HL-60/S4 (cell line): ENCODE data around the gene INIP.

Experiments
- in situ Hi-C: fragments of 300-500 bp; cut with MboI; formaldehyde crosslinking; loops from 2 replicates; pipeline ENCODE4 v1.14.3; 2022; ENCODE audit warnings: low sequenced_read_pairs

The INIP gene

DNA sequence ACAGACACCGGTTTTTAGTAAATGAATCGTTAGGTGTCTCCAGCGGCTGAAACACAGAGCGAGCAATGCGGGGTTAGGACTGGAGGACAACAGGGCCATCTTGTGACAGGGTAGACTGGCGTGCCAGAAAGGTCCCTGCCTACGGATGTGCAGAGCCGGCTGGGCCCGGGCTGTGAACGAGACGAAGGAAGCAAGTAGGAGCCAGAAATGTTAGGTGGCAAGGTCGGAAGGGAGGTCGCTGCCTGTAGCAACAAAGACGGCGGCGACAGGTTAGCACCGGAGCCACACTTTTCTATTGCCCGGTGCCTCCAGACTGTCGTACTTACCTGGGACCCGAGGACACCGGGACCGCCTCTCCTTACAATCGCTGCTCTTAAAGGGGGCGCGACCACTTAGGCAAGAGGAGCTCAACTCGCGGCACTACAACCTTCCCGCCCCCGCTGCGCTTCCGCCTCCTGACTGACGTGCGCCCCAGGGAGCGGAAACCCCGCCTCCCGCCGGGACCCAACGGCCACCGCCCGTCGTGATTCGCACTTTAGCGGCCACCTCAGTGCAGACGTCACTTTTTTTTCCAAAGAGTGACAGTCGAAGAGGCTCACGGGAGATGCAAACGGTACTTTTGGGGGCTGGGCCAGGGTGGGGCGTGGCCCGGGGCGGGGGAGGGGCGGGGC is at the start of gene INIP:
Gene INIP, minus strand, starts transcription at position 457 of the 671 bp plus-strand sequence. CDS start 1,632 bp downstream, outside the sequence.
- in situ Hi-C loops, result no loop called here

GRCh38 chr9:112765281-112765680 is 47.4 kb upstream of the INIP start:
- in situ Hi-C loops, result no loop called here

DNA sequence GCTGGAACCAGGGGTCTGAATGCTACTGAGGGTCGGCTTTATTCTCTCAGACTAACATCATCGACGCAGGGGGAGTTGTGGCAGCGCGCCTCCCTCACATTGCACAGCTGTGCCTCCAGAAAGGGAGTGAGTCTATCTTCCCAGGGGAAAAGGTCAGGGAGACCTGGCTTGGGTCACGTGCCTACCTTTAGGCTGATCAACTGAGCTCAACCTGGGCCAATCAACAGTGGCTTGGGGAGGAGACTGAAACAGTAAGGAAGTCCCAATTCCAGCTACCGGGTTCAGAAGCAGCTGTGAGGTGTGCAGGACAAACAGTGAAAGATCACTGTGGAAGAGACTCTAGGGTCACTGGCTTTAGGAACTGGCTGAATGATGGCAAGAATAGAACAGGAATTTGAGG is 46.9 kb upstream of the INIP start:
- in situ Hi-C loops, result no loop called here

GRCh38 chr9:112764344-112764743 is 46.4 kb upstream of the INIP start:
- in situ Hi-C loops, result no loop called here

- in situ Hi-C loops, result no loop called here
Observed at GRCh38 chr9:112762726-112763518, 45.0 kb upstream of the INIP start.

- in situ Hi-C loops, result no loop called here
Observed at GRCh38 chr9:112761912-112762655, 44.2 kb upstream of the INIP start.

DNA sequence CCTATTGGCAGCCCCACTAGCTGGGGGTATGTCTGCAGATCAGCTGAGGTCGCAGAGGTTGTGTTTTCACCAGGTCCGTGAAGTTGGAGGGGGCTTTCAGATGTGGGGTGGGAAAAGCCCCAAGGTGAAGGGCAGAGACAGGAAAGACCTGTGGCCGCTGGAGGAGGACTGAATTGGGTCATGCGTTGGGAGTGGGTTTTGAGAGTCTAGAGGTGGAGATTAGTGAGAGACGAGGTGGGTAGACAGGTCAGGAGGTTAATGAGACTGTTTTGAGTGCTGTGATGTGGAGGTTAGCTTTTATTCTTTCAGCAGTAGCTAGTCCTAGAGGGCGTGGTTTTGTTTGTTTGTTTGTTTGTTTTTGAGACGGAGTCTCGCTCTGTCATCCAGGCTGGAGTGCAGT is 42.9 kb upstream of the INIP start:
- in situ Hi-C loops, result no loop called here

- in situ Hi-C loops, result no loop called here
Observed at GRCh38 chr9:112757940-112758339, 40.0 kb upstream of the INIP start.

DNA sequence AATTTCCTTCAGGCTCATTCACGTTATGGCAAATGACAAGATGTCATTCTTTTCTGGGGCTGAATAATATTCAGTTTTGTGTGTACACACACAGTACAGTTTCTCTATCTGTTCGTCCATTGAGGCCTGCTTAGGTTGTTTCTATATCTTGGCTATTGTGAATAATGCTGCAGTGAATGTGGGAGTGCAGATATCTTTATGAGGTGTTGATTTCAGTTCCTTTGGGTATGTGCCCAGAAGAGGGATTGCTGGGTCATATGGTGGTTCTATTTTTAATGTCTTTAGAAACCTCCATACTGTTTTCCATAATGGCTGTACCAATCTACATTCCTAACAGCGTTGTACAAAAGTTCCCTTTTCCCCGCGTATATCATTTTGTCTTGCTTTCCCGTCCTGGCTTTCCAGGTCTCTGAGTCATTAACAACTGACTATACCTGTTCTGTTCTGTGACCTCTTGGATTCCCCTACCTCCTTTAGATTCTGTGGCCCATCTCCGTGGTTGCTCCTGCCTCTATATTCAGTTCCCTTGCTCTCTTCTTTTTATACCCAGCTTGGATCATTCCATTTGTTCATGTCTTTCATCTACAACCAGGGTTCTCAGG is 39.5 kb upstream of the INIP start:
- in situ Hi-C loops, result no loop called here

GRCh38 chr9:112755675-112756074 is 37.8 kb upstream of the INIP start:
- in situ Hi-C loops, result no loop called here

GRCh38 chr9:112755016-112755427 is 37.1 kb upstream of the INIP start:
- in situ Hi-C loops, result no loop called here

DNA sequence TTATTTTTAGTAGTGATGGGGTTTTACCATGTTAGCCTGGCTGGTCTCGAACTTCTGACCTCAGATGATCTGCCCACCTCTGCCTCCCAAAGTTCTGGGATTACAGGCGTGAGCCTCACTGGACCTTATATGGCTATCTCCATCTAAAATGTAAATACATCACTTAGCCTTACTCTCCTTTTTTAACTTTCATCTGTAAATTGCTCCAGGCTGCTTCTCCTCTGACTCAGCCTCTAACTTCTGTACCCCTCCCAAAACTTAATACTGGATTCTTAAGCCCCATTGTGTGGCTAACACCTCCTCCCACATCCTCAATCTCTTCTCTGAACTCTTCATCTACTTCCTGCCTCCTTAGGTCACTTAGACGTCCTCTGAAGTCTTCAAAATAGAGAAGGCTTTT is 36.7 kb upstream of the INIP start:
- in situ Hi-C loops, result no loop called here

- in situ Hi-C loops, result no loop called here
Observed at GRCh38 chr9:112753725-112754124, 35.8 kb upstream of the INIP start.

GRCh38 chr9:112752334-112753125 is 34.6 kb upstream of the INIP start:
- in situ Hi-C loops, result no loop called here

GRCh38 chr9:112751056-112751795 is 33.3 kb upstream of the INIP start:
- in situ Hi-C loops, result no loop called here

DNA sequence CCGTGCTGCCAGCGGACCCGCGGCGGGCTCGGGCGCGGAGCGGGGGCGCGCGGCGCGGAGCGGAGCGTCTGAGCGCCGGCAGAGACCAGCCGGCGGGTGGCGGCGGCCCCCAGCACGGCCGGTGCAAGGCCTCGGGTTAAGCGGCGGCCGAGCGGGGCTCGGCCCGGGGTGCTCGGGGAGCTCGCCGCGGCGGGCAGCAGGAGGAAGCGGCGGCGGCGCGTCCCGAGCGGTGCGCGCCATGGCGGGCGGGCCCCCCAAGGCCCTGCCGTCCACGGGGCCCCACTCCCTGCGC is 32.8 kb upstream of the INIP start:
- in situ Hi-C loops, result no loop called here

DNA sequence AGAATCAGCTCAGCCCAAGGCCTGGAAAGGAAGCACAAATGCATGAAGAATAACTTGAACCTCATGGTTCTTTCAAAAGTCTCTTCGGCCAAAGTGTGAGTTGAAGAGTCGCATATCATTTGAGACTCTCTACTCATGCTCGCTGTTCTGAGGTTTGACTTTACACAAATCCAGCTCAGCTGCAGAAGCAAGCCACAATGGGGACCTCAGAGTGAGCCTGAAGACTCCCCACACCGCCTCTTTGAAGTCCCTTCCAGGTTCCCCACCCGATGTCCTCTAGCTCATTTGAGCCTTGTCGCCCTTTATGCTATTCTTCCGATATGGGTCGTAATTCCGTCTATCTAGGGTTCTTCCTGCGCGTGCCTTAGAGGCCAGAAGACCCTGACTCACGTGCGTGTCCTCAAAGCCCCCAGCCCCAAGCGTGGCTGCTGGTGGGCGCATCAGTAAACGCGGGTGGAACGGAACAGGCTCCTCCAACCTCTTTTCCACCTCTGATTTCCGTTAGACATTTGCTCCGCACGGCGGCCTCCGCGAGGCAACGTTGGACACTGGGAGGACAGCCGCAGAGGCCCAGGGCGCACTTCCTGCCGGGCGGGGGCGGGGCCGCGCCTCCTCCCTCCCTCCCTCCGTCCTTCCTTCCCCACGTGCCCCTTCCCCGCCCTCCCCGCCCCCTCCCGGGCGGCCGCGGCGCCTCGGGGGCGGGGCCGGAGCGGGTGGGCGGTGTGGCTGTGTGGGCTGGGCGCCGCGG is 32.3 kb upstream of the INIP start, which contains the start of gene SNX30:
Gene SNX30, plus strand, starts transcription at position 745 of the 748 bp plus-strand sequence. CDS start 242 bp downstream, outside the sequence.
- in situ Hi-C loops, result no loop called here

DNA sequence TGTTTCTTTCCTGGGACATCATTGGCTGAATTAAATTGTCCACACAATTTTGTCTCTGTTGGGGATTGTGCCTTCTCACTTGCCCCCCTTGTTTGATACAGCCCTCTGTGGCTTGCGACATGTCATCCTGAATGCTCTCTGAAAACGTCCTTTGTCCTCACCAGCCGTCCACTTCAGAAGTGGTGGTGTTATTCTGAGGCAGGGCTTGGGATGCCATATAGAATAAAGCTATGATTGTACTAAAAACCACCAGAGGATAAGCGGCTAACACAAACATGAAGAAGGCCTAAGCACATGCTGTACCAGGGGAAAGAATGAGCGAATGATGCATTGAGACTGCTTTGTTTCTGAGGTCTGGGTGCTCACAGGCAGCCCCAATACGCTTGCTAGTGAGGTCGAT is 29.2 kb upstream of the INIP start:
- in situ Hi-C loops, result no loop called here

DNA sequence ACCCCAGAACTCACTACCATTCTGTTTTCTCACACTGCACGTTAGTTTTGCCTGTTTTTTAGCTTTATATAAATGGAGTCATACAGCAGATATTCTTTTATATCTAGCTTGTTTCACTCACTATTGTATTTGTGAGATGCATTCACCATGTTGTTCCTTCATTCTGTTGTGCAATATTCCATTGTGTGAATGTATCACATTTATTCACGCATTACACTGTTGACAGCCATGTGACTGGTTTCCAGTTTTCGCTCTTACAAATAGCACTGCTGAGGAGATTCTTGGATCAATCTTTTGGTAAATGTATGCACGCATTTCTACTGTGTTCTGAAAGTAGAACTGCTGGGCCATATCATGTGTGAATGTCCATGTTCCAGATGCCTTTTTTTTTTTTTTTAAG is 26.3 kb upstream of the INIP start:
- in situ Hi-C loops, result no loop called here
